Activated T-cell treated with anti-CD3 and anti-CD28 coated beads, Interleukin-2, amount 50 U/mL, for 1 hour (primary cell): Measurements from ENCODE around the gene HLTF.

Source experiments
- DNase-seq: peaks from one replicate; pipeline ENCODE4 v3.0.0-alpha.2; 2020

HLTF gene

DNA sequence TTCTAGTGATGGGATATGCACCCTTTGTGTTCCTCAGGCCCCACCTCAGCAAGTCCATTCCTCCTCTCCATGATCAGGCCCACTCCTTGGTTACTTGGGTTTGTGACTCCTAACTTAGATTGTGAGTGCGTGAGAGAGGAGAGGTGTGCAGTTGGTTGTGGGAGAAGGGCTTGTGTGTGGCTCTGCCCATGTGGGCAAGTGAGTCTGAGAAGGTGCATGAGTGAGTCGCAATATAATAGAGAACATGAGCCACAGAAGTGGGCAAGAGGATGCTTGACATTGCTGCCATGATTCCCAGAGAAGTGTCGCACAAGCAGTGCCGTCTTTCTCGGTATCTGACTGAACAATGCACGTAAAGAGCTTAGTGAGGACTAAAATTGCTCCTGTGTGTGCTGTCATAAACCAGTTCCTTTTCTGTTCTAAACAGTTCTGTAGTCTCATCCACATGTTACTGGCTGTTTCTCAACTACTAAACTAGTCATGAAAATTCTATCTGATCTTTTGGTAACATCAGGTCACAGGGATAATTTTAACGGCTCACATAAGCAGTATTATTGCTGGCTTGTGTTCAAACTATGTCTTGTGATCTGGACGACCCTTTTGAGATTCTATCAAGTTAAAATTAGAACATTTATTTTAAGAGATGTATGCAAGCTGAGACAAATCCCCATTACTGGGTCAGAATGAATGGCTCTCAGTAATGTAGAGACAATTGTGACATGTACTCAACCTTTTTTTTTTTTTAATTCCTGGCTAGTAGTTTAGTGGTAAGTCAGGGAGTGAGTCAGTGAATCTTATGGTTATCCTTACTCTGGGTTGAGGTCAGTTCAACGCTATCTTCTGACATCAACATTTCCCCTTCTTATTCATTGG, 69.4 kb downstream of the HLTF start:
- no peak for DNase-seq

- no peak for DNase-seq
Measured at GRCh38 chr3:149016242-149016641, 70.1 kb downstream of the HLTF start.

GRCh38 chr3:149015393-149015792, 70.9 kb downstream of the HLTF start:
- no peak for DNase-seq

GRCh38 chr3:149013726-149014125, 72.6 kb downstream of the HLTF start:
- DNase-seq, result no peak

GRCh38 chr3:149011676-149012075, 74.7 kb downstream of the HLTF start:
- no peak for DNase-seq

DNA sequence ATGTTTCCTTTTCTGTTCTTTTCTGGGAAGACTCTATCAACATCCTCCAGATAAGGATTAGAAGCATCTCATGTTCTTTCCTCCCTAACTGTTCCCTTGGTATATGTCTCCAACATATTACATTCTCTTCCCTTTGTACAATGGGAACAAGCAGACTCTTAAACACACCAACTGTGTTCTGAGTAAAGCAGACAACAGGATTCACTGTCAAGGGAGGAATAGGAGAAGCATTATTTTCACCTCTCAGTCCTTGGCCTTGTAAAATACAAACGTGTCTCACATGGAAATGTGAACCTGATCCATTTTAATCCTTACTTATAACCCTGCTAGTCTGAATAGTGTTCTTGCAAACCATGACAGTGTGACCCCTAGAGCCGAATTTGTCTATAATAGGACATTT, 75.4 kb downstream of the HLTF start:
- DNase-seq, result no peak

DNA sequence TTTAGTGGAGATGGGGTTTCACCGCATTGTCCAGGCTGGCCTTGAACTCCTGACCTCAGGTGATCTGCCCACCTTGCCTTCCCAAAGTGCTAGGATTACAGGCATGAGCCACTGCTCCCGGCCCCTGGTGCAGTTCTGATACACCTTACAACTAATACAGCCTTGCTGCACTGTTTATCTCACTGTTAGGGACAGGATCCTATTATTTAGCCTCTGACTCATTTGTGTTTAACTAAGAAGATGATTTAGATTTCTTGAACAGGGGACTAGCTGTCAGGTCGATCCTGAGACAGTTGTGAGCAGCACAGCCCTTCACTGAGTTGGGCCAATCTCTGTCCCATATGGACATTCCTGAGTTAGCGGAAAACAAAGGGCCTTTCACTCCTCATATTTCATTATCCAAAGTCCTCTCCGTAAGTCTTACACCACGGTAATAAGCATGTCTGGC, 75.8 kb downstream of the HLTF start:
- no peak for DNase-seq

- DNase-seq, result no peak
Measured at GRCh38 chr3:149009732-149010131, 76.6 kb downstream of the HLTF start.

- DNase-seq, result no peak
Measured at GRCh38 chr3:149007567-149008257, 78.6 kb downstream of the HLTF start.

DNA sequence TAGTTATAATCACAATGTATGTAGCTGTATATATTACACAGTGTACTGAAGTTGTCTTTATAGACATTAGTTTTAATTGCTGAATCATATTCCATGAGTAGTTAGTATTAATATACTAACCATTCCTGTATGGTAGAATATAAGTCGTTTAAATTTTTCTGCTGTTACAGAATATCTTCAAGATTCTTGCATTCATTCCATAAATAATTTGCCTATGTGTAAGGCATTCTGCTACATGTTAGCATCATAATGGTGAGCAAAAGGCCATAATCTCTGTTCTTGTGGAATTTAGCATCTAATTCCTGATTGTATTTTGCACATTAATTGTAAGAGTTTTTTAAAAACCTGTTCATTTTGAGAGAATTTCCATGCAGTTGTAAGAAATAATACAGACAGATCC, 80.9 kb downstream of the HLTF start:
- DNase-seq, result no peak

DNA sequence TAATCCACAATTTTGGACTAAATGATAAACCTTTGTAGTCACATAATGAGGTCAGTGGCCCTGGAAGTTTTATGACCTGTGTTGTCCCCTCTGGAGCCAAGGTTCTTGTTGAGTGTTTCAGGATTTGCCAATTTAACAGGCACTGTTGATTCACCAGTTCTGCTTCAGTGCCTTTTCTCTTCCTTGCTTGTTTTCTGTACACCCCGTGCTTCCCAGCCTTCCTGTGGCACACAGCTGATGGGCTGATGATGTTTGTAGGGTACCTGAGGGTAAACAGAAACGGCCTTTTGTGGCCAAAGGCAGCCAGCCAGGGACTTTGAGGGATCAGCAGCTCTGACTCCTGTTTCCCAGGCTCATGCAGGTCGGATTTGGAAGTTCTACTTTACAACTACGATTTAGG, 81.7 kb downstream of the HLTF start:
- no peak for DNase-seq

- no peak for DNase-seq
Measured at GRCh38 chr3:149003653-149004305, 82.6 kb downstream of the HLTF start.

DNA sequence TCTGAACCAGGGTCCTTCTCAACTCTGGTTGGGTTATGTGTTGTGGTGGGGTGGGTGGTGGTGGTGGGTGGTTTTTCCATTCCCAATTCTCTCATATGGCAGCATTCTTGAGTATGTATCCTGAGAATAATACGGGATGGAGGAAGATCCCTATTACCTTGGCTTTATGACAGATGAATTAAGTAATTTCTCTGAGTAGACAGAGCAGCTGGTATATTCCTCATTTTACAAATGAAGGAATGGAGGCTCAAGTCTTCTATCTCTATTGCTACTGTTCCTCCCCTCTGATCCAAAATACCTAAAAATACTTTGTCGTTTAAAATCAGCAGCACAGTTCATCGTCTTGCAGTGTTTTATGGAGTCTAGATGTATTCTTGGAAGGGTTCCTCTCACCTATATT, 84.6 kb downstream of the HLTF start:
- DNase-seq, result no peak

- no peak for DNase-seq
Measured at GRCh38 chr3:149000206-149000745, 86.1 kb downstream of the HLTF start.

GRCh38 chr3:148999806-149000205, 86.5 kb downstream of the HLTF start:
- no peak for DNase-seq

- no peak for DNase-seq
Measured at GRCh38 chr3:148998715-148999423, 87.5 kb downstream of the HLTF start.

DNA sequence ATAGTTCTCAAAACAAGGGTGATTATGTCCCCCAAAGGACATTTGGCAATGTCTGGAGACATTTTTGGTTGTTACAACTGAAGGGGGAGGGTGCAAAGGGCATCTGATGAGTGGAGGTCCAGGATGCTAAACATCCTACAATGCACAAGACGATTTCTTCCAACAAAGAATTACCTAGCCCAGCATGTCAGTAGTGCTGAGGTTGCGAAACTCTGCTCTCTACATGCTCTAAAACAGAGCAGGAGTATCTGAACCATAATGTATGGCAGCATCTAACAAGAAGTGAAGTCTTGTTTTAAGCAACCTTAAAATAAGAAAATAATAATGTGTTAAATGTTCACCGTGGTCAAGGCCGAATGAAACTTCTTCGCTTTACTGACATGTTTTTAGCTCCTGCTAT, 88.0 kb downstream of the HLTF start:
- no peak for DNase-seq

DNA sequence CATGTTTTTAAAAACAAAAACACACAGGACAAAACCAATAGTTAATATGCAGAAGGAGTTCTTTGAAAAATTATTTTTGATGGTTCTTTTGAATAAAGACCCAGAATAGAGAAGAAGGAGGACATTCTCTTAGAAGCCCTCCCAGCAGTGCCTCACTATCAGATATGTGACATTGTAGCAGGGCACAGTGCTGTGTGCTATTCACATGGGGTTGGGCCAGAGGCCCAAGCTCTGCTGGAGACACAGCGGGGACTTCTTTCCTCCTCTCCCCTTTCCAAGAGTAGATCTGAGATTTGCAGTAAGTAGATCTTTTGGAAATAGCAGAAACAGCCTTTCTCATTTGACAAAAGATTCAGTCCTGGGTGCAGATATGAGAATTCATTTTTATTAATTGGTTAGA, 88.7 kb downstream of the HLTF start:
- DNase-seq, result no peak

GRCh38 chr3:148992635-148993255, 93.6 kb downstream of the HLTF start:
- DNase-seq, result no peak

- DNase-seq, result no peak
Measured at GRCh38 chr3:148992027-148992634, 94.2 kb downstream of the HLTF start.

DNA sequence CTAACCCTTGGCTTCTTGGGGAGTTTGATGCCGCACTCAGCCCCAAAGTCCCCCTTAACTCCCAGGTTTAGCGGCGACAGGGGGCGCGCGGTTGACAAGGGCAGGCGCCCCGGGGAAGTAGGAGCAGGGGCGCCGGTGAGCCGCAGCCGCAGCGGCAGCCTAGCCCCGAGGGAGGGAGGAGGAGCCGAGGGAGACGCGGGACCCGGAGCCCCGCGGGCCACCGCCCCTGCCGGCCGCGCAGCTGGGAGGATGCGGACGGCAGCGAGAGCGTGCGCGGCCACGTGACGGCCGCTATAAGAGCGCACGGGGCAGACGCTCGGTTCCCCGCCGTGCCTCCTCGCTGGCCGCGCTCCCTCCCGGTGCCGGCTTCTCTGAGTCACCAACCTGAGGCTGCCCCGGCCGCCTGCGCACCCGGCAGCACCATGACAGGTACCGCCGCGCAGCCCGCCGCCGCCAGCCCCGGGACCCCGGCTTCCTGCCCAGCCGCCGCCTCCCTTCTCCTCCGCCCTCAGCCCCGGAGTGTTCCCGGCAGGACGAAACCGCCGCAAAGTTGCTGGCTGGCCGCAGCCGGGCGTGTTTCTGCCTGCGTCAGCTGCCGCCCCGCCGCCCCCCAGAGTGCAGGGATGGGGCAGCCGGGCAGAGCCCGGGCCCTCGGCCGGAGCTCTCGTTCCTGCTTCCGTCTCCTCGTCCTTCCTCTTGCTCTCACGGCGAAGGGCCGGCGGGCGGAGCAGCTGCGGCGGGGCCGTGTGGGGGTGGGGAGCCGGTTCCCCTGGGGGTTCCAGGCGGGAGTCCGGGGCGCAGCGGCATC, 94.9 kb downstream of the HLTF start, which contains the start of gene GYG1:
GYG1 (plus strand) TSS at position 322 of the 808 bp plus-strand sequence; CDS start at position 423, 101 bp downstream.
- DNase-seq, result peak; percentile 85
